Spleen (tissue), 11 donors: ENCODE measurements around the gene INPP4B. TPM values are rescaled to one million over a fixed set of nuclear protein-coding genes. Genes with fewer than 3 reads are reported as not detected.

ENCODE experiments used
- DNase-seq: peaks from one replicate; pipeline ENCODE4 v3.0.0-alpha.2; 2020
- H3K27ac ChIP-seq, 8 donors: fragments of 200-600 bp; sonication (generic) in 7 of 8; 1 replicate in 4 of 8; 2 replicates in 4 of 8; pipeline versions ENCODE4 v1.5.0 to v1.8.0; 2016 to 2021; ENCODE audit warnings: inconsistent platforms in 4 of 8, mild to moderate bottlenecking in 4 of 8, moderate library complexity in 1 of 8
- H3K27me3 ChIP-seq, 7 donors: fragments of 200-600 bp; sonication (generic) in 6 of 7; replicated peaks in 1 of 7; 1 replicate in 4 of 7; 2 replicates in 3 of 7; pipeline versions ENCODE4 v1.5.0 to v1.8.0; 2016 to 2021; ENCODE audit warnings: inconsistent platforms in 3 of 7, mild to moderate bottlenecking in 1 of 7
- H3K36me3 ChIP-seq, 6 donors: fragments of 200-600 bp; sonication (generic) in 5 of 6; 1 replicate in 4 of 6; 2 replicates in 2 of 6; pipeline versions ENCODE4 v1.5.0 to v1.8.0; 2016 to 2021; ENCODE audit warnings: inconsistent platforms in 2 of 6
- H3K4me1 ChIP-seq, 6 donors: fragments of 200-600 bp; sonication (generic) in 5 of 6; 1 replicate in 3 of 6; 2 replicates in 3 of 6; pipeline versions ENCODE4 v1.5.0 to v1.8.0; 2016 to 2021; ENCODE audit warnings: inconsistent platforms in 3 of 6
- H3K4me3 ChIP-seq, 8 donors: fragments of 200-600 bp; sonication (generic) in 7 of 8; 1 replicate in 4 of 8; 2 replicates in 4 of 8; pipeline versions ENCODE4 v1.5.0 to v1.8.0; 2016 to 2021; ENCODE audit warnings: inconsistent platforms in 4 of 8, mild to moderate bottlenecking in 4 of 8, moderate library complexity in 2 of 8
- H3K9me3 ChIP-seq, 8 donors: fragments of 200-600 bp; sonication (generic) in 7 of 8; 1 replicate in 4 of 8; 2 replicates in 4 of 8; pipeline versions ENCODE4 v1.5.0 to v1.8.0; 2016 to 2021; ENCODE audit warnings: inconsistent platforms in 4 of 8
- POLR2A ChIP-seq, 3 donors: fragments of 450-650 bp; IDR thresholded peaks; one replicate each; pipeline ENCODE4 v1.5.1; 2017; ENCODE audit warnings: antibody characterized with exemption in 3 of 3, mild to moderate bottlenecking in 1 of 3
- POLR2AphosphoS5 ChIP-seq, 3 donors: sonication (generic); formaldehyde crosslinking; IDR thresholded peaks; one replicate each; pipeline ENCODE4 v1.5.1; 2017; ENCODE audit warnings: antibody characterized with exemption in 3 of 3
- WGBS, 5 donors: extraction: QIAGEN DNeasy Blood & Tissue Kit in 3 of 5; methylation state at CpG; one replicate each; pipeline versions ENCODE4 v1.1.5 to v1.1.7; 2013 to 2018; 5-methylcytosine and 5-hydroxymethylcytosine counted together
- intact Hi-C: fragments of 100-400 bp; cut with DNase I; formaldehyde crosslinking; loops from one replicate; pipeline ENCODE4 v1.15.0; 2023; ENCODE audit warnings: low total_unique reads
- polyA plus RNA-seq, 3 donors: library from polyadenylated mRNA; stranded (reverse); fragments of 200-250 nt; gene quantifications; one replicate each; pipeline ENCODE4 v1.2.1, GENCODE V29; 2013
- total RNA-seq, 7 donors: library from RNA; depleted of rRNA in 3 of 7; stranded (reverse); fragments of >200 nt in 3 of 7; fragmentation: NEBNext Ultra II Directional in 4 of 7; extraction: Animal tissue kit (Norgen Biotek cat#: 25700) in 4 of 7; gene quantifications; one replicate each; pipeline versions ENCODE4 v1.1.0 to v1.2.1, GENCODE V29; 2016 to 2021
- TF ChIP-seq, protein P1 (sequence below), 11 experiments: fragments of 200-600 bp in 7 of 11; fragments of 450-650 bp in 4 of 11; sonication (generic) in 4 of 11; IDR thresholded peaks in 8 of 11; conservative IDR thresholded peaks in 3 of 11; 1 replicate in 7 of 11; 2 replicates in 4 of 11; pipeline versions ENCODE4 v1.4.0 to v1.8.0; 2016 to 2021; ENCODE audit warnings: antibody characterized with exemption in 11 of 11, inconsistent platforms in 4 of 11, mild to moderate bottlenecking in 1 of 11
- donor health status: healthy with polysubstance abuse.
- donor health status: DM: no; HTN: no; CAD: no; lungs with moderate emphysema.
- donor health status: DM: no; HTN: no; CAD: no.
- donor health status: Bipolar disorder and iron deficiency.
- donor health status: healthy.
- donor health status: DM: no; HTN: no; CAD: no.
- donor health status: DM: yes; HTN: yes; CAD: no.

INPP4B gene
- total and polyA plus RNA-seq, 10 donors, result 0.78 to 31.6 (median 26.8) TPM

DNA sequence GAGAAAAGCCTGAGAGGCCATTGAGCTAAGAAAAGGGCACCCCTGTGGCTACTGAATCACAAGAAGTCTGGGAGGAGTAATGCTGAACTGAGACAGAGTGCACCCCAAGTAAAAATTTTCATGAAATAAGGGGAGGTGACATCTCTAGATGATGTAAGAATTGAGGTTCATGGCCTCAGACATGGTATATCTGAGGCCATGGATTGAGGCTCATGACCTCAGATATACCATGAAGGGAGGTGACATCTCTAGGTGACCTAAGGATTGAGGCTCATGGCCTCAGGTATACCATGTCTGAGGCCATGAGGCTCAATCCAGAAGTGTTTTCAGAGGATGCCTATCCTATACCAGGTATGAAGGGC lies 560.9 kb downstream of the INPP4B start:
- DNase-seq, result no peak
- intact Hi-C loops, result no loop called here
- Histone ChIP-seq H3K36me3 (no peaks in the 10 kb centered on the region), H3K9me3 (peaks cover 0 to 3% (median 0%) of the 10 kb centered on the region in 8 donors), H3K4me3 (no peak overlapping the region), H3K27ac (no peak overlapping the region), H3K4me1 (peaks cover 0 to 23% (median 0%) of the 10 kb centered on the region in 6 donors), H3K27me3 (no peaks in the 10 kb centered on the region)
- TF ChIP-seq, protein P1, sequence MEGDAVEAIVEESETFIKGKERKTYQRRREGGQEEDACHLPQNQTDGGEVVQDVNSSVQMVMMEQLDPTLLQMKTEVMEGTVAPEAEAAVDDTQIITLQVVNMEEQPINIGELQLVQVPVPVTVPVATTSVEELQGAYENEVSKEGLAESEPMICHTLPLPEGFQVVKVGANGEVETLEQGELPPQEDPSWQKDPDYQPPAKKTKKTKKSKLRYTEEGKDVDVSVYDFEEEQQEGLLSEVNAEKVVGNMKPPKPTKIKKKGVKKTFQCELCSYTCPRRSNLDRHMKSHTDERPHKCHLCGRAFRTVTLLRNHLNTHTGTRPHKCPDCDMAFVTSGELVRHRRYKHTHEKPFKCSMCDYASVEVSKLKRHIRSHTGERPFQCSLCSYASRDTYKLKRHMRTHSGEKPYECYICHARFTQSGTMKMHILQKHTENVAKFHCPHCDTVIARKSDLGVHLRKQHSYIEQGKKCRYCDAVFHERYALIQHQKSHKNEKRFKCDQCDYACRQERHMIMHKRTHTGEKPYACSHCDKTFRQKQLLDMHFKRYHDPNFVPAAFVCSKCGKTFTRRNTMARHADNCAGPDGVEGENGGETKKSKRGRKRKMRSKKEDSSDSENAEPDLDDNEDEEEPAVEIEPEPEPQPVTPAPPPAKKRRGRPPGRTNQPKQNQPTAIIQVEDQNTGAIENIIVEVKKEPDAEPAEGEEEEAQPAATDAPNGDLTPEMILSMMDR (IDR thresholded peaks at IDR 0.05 in 8 of 11, conservative IDR thresholded peaks at IDR 0.05 in 3 of 11), result no peak
- TF ChIP-seq POLR2AphosphoS5 (IDR thresholded peaks at IDR 0.05), result no peak
- no peak for TF ChIP-seq POLR2A (IDR thresholded peaks at IDR 0.05)

GRCh38 chr4:142284402-142285221 lies 561.5 kb downstream of the INPP4B start:
- no peaks in the 10 kb centered on the region for H3K27me3 ChIP-seq
- TF ChIP-seq POLR2AphosphoS5 (IDR thresholded peaks at IDR 0.05) (no peak), POLR2A (IDR thresholded peaks at IDR 0.05) (no peak)
- TF ChIP-seq, protein P1 (IDR thresholded peaks at IDR 0.05 in 8 of 11, conservative IDR thresholded peaks at IDR 0.05 in 3 of 11), result no peak
- H3K9me3 ChIP-seq, result peaks cover 0 to 2% (median 0%) of the 10 kb centered on the region in 8 donors
- H3K36me3 ChIP-seq, result no peaks in the 10 kb centered on the region
- WGBS, 5 donors, result 72 to 80% (median 76%) methylated on average over 9 of the region's 9 CpGs
- intact Hi-C loops, result no loop called here
- H3K4me3 ChIP-seq, result no peak overlapping the region
- no peak overlapping the region for H3K27ac ChIP-seq
- DNase-seq, result no peak
- H3K4me1 ChIP-seq, result peaks cover 0 to 23% (median 0%) of the 10 kb centered on the region in 6 donors

DNA sequence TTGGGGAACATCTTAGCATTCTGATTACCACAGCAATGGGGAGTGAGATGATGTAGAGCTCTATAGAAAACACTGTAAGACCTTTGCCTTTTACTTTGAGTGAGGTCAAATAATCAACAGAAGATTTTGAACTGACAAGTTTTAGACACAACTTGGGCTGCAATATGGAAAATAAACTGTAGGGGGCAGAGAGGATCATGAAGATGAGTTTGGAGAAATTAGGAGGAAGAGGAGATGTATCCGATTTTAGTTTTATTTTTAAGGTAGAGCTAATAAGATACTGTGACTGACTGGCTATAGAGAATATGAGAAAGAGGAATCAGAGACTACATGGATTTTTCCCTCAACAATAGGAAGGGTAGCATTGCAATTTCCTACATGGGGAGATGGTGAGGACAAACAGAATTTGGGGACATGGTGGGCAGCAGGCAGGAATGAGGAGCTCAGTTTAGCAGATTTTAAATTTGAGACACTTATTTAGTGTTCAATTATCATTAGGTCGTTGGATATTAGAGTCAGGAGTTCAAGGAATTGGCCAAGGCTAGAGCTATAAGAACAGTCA lies 563.1 kb downstream of the INPP4B start:
- TF ChIP-seq, protein P1 (IDR thresholded peaks at IDR 0.05 in 8 of 11, conservative IDR thresholded peaks at IDR 0.05 in 3 of 11), result peak in 7 of 11 experiments; percentile 39 to 60 (median 53)
- TF ChIP-seq POLR2A (IDR thresholded peaks at IDR 0.05), result no peak
- Histone ChIP-seq H3K27me3 (no peaks in the 10 kb centered on the region), H3K27ac (no peak overlapping the region), H3K36me3 (no peaks in the 10 kb centered on the region), H3K4me3 (no peak overlapping the region), H3K4me1 (peaks cover 0 to 23% (median 0%) of the 10 kb centered on the region in 6 donors), H3K9me3 (no peaks in the 10 kb centered on the region)
- DNase-seq, result no peak
- 2 to 30% (median 13%) methylated on average over 2 of the region's 2 CpGs for WGBS, 5 donors
- intact Hi-C loops, result no loop called here

DNA sequence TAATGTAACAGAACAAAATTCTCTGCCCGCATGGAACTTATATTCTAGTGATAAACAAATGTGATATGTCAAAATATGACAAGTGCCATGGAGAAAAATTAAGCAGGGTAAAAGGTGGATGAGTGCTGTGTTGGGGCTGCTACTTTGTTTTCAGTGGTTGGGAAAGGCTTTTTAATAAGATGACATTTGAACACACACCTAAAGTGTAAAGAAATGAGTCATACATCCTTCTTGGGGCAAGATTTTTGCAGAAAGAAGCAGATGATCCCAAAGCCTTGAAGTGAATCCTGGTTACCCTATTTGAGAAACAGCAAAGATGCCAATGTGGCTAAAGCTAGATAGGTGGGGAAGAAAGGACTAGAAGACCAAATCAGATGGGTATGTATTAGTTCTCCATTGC lies 564.1 kb downstream of the INPP4B start:
- H3K4me3 ChIP-seq, result no peak overlapping the region
- peaks cover 0 to 23% (median 0%) of the 10 kb centered on the region in 6 donors for H3K4me1 ChIP-seq
- TF ChIP-seq, protein P1 (IDR thresholded peaks at IDR 0.05 in 8 of 11, conservative IDR thresholded peaks at IDR 0.05 in 3 of 11), result no peak
- no peak for TF ChIP-seq POLR2A (IDR thresholded peaks at IDR 0.05)
- TF ChIP-seq POLR2AphosphoS5 (IDR thresholded peaks at IDR 0.05), result no peak
- no peaks in the 10 kb centered on the region for H3K27me3 ChIP-seq
- DNase-seq, result no peak
- no peak overlapping the region for H3K27ac ChIP-seq
- H3K9me3 ChIP-seq, result no peaks in the 10 kb centered on the region
- no peaks in the 10 kb centered on the region for H3K36me3 ChIP-seq
- 95 to 100% (median 97%) methylated on average over 1 of the region's 1 CpG for WGBS, 5 donors
- intact Hi-C loops, result no loop called here
